Trophoblast cell (in vitro differentiated cells and primary cell): ENCODE results near the gene RAB27A.
"Not testable (repeated sequence)": the region's sequence is repeated elsewhere in the genome, so short reads cannot be mapped to it uniquely, and the experiment has no call there.

Source experiments
- DNase-seq, 2 donors: peaks; one replicate each; pipeline ENCODE4 v3.0.0-alpha.2; 2016
- H2AFZ ChIP-seq: 2 replicates; pipeline ENCODE4 v1.6.1; 2013; ENCODE audit warnings: low read length, moderate library complexity, mild to moderate bottlenecking; ENCODE audit not compliant: insufficient read depth, poor library complexity
- H2AK5ac ChIP-seq: 2 replicates; pipeline ENCODE4 v1.6.1; 2013; ENCODE audit warnings: mild to moderate bottlenecking, low read length
- H2BK120ac ChIP-seq: 2 replicates; pipeline ENCODE4 v1.6.1; 2013; ENCODE audit warnings: low read length, mild to moderate bottlenecking, moderate library complexity; ENCODE audit not compliant: insufficient read depth, poor library complexity
- H2BK12ac ChIP-seq: 2 replicates; pipeline ENCODE4 v1.6.1; 2013; ENCODE audit warnings: mild to moderate bottlenecking, low read length, moderate library complexity
- H2BK5ac ChIP-seq: 2 replicates; pipeline ENCODE4 v1.6.1; 2013; ENCODE audit warnings: low read length, low read depth, moderate library complexity, mild to moderate bottlenecking; ENCODE audit not compliant: poor library complexity
- H3K14ac ChIP-seq: 2 replicates; pipeline ENCODE4 v1.6.1; 2013; ENCODE audit warnings: mild to moderate bottlenecking, low read length
- H3K18ac ChIP-seq: 2 replicates; pipeline ENCODE4 v1.6.1; 2013; ENCODE audit warnings: mild to moderate bottlenecking, low read length
- H3K23ac ChIP-seq: 2 replicates; pipeline ENCODE4 v1.6.1; 2013; ENCODE audit warnings: low read length
- H3K27ac ChIP-seq: 2 replicates; pipeline ENCODE4 v1.5.1; 2013; ENCODE audit warnings: low read depth, mild to moderate bottlenecking, inconsistent platforms, low read length, moderate library complexity
- H3K27me3 ChIP-seq: 2 replicates; pipeline ENCODE4 v1.6.1; 2013; ENCODE audit warnings: inconsistent platforms, mild to moderate bottlenecking, low read length, moderate library complexity; ENCODE audit not compliant: insufficient read depth
- H3K36me3 ChIP-seq, 2 experiments: 1 replicate in 1 of 2; 2 replicates in 1 of 2; pipeline ENCODE4 v1.6.1; 2013; ENCODE audit warnings: low read length in 2 of 2, mild to moderate bottlenecking in 2 of 2, moderate library complexity in 1 of 2; ENCODE audit not compliant: insufficient read depth in 2 of 2, control insufficient read depth in 1 of 2
- H3K4ac ChIP-seq: 2 replicates; pipeline ENCODE4 v1.6.1; 2013; ENCODE audit warnings: low read depth, mild to moderate bottlenecking, low read length, moderate library complexity
- H3K4me1 ChIP-seq, 2 experiments: 1 replicate in 1 of 2; 2 replicates in 1 of 2; pipeline ENCODE4 v1.6.1; 2013; ENCODE audit warnings: low read length in 2 of 2, mild to moderate bottlenecking in 2 of 2, moderate library complexity in 1 of 2; ENCODE audit not compliant: insufficient read depth in 2 of 2, control insufficient read depth in 1 of 2
- H3K4me2 ChIP-seq: 2 replicates; pipeline ENCODE4 v1.6.1; 2013; ENCODE audit warnings: inconsistent platforms, mild to moderate bottlenecking, low read length, moderate library complexity
- H3K4me3 ChIP-seq: 2 replicates; pipeline ENCODE4 v1.5.1; 2013; ENCODE audit warnings: mild to moderate bottlenecking, low read depth, low read length, inconsistent platforms
- H3K79me1 ChIP-seq: one replicate; pipeline ENCODE4 v1.6.1; 2013; ENCODE audit warnings: low read length
- H3K79me2 ChIP-seq: 2 replicates; pipeline ENCODE4 v1.6.1; 2013; ENCODE audit warnings: low read length, mild to moderate bottlenecking; ENCODE audit not compliant: control insufficient read depth, insufficient read depth, poor library complexity
- H3K9ac ChIP-seq: 2 replicates; pipeline ENCODE4 v1.6.1; 2013; ENCODE audit warnings: mild to moderate bottlenecking, low read length
- H3K9me3 ChIP-seq: 2 replicates; pipeline ENCODE4 v1.6.1; 2013; ENCODE audit warnings: low read depth, mild to moderate bottlenecking, control low read depth, inconsistent platforms, low read length; ENCODE audit not compliant: insufficient read depth
- H4K12ac ChIP-seq: 2 replicates; pipeline ENCODE4 v1.6.1; 2013; ENCODE audit warnings: low read depth, mild to moderate bottlenecking, low read length, moderate library complexity
- H4K8ac ChIP-seq: 2 replicates; pipeline ENCODE4 v1.6.1; 2013; ENCODE audit warnings: low read depth, mild to moderate bottlenecking, low read length, moderate library complexity
- H4K91ac ChIP-seq: one replicate; pipeline ENCODE4 v1.6.1; 2013; ENCODE audit warnings: low read depth, mild to moderate bottlenecking, low read length, moderate library complexity
- WGBS: extraction: QIAGEN DNeasy Blood & Tissue Kit; methylation state at CpG from one replicate; pipeline ENCODE4 v1.1.7; 2013; ENCODE audit warnings: missing lambda C conversion rate; ENCODE audit not compliant: insufficient read length, insufficient coverage; ENCODE audit errors: extremely low coverage; 5-methylcytosine and 5-hydroxymethylcytosine counted together

The RAB27A gene

DNA sequence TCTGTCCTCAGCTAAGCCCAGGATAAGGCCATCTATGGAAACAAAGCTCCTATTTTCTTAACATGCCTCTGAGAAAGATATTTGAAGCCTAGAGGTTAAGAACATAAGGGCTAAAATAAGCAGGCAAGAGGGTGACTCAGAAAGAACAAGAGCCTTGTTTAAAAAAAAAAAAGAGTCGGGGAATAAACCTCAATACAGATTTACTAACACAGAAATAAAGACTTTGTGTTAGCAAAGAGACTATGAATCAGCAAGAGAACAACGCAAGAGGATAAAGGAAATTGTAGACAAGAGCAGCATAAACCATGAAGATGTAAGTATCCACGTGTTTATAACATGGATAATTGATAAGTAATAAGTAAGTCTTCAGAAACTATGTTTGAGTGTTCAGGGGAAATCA is 36.0 kb downstream of the RAB27A start:
- H3K23ac ChIP-seq, result no peak overlapping the region
- no peak overlapping the region for H2AK5ac ChIP-seq
- H3K79me2 ChIP-seq, result no peaks in the 10 kb centered on the region
- no peak overlapping the region for H2BK5ac ChIP-seq
- WGBS, result no CpG with 5 or more reads among the region's 3 CpGs
- no peak overlapping the region for H3K4ac ChIP-seq
- H3K4me3 ChIP-seq, result no peak overlapping the region
- peak in 1 of 2 donors; percentile 6 for DNase-seq
- H4K91ac ChIP-seq, result no peak overlapping the region
- H2BK12ac ChIP-seq, result no peak overlapping the region
- H3K27me3 ChIP-seq, result no peaks in the 10 kb centered on the region
- no peak overlapping the region for H3K4me2 ChIP-seq
- no peaks in the 10 kb centered on the region for H3K9me3 ChIP-seq
- no peak overlapping the region for H2BK120ac ChIP-seq
- H3K79me1 ChIP-seq, result no peaks in the 10 kb centered on the region
- no peaks in the 10 kb centered on the region for H3K36me3 ChIP-seq
- no peak overlapping the region for H3K9ac ChIP-seq
- no peaks in the 10 kb centered on the region for H3K4me1 ChIP-seq
- no peak overlapping the region for H4K12ac ChIP-seq
- no peak overlapping the region for H3K18ac ChIP-seq
- no peak overlapping the region for H3K14ac ChIP-seq
- no peak overlapping the region for H3K27ac ChIP-seq
- no peak overlapping the region for H4K8ac ChIP-seq
- H2AFZ ChIP-seq, result no peak overlapping the region

DNA sequence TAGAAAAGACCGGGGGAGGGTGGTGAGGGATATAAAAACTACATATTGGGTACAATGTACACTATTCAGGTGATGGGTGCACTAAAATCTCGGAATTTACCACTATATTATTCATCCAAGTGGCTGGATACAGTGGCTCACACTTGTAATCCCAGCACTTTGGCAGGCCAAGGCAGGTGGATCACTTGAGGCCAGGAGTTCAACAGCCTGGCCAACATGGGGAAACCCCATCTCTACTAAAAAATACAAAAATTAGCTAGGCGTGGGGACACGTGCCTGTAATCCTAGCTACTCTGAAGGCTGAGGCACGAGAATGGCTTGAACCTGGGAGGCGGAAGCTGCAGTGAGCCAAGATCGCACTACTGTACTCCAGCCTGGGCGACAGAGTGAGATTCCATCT is 37.4 kb downstream of the RAB27A start:
- not testable (repeated sequence) for H3K36me3 ChIP-seq, H2AK5ac ChIP-seq, H3K4me2 ChIP-seq, H3K4me3 ChIP-seq, H3K4me1 ChIP-seq, DNase-seq, H4K12ac ChIP-seq, H4K8ac ChIP-seq, H3K18ac ChIP-seq, H3K79me1 ChIP-seq, H3K9me3 ChIP-seq, H3K79me2 ChIP-seq, H3K9ac ChIP-seq, H2BK12ac ChIP-seq, H2AFZ ChIP-seq, H3K27ac ChIP-seq, H3K23ac ChIP-seq, H3K14ac ChIP-seq, H4K91ac ChIP-seq, H3K27me3 ChIP-seq, H2BK5ac ChIP-seq, H3K4ac ChIP-seq
- H2BK120ac ChIP-seq, result peak overlapping the region; percentile 33
- no CpG with 5 or more reads among the region's 8 CpGs for WGBS

DNA sequence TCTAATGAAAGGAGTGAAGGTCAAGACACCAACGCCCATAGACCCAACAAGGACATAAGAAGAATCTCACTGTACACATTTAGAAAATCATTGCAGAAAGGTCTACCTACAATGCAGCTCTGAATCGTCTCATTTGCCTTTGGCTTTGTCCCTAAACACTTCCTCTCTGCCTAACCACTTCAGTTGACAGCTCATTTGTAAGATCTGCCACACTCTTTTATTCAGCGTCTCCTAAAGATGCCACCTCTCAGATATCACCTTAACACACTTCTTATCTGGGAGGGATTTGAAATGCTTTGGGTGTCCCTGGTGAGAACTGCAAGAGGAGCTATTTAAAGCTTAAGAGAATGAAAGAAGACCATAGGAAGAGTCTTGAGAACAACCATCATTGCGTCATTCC is 38.7 kb downstream of the RAB27A start:
- DNase-seq, result no peak
- H2AK5ac ChIP-seq, result no peak overlapping the region
- H2BK12ac ChIP-seq, result no peak overlapping the region
- no peak overlapping the region for H3K4me3 ChIP-seq
- no peak overlapping the region for H2BK120ac ChIP-seq
- WGBS, result no CpG with 5 or more reads among the region's 4 CpGs
- no peak overlapping the region for H4K12ac ChIP-seq
- no peak overlapping the region for H3K9ac ChIP-seq
- peaks cover 0 to 3% of the 10 kb centered on the region in 2 experiments for H3K4me1 ChIP-seq
- H3K14ac ChIP-seq, result no peak overlapping the region
- H3K18ac ChIP-seq, result no peak overlapping the region
- no peak overlapping the region for H4K8ac ChIP-seq
- no peak overlapping the region for H3K4ac ChIP-seq
- no peak overlapping the region for H2BK5ac ChIP-seq
- no peaks in the 10 kb centered on the region for H3K36me3 ChIP-seq
- no peak overlapping the region for H3K23ac ChIP-seq
- no peak overlapping the region for H2AFZ ChIP-seq
- no peaks in the 10 kb centered on the region for H3K79me1 ChIP-seq
- no peaks in the 10 kb centered on the region for H3K9me3 ChIP-seq
- no peaks in the 10 kb centered on the region for H3K27me3 ChIP-seq
- no peak overlapping the region for H3K4me2 ChIP-seq
- no peaks in the 10 kb centered on the region for H3K79me2 ChIP-seq
- no peak overlapping the region for H3K27ac ChIP-seq
- H4K91ac ChIP-seq, result no peak overlapping the region

DNA sequence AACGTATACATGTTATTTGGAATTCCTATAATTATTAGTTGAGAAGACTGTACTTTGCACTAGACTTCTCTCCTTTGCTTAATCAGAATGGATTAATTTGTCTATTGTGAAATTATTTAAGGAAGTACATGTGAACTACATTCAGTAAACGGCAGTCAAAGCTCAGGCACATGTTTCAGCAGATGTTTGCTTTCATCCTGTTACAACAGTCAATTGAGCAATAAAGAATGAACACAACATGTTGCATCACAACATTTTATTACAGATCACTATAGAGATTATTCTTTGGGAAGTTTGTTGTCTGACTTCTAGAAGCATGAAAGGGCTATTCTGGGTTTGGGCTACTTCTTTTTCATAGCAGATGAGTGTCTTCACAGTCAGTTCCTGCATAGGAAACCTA is 39.2 kb downstream of the RAB27A start:
- no CpG with 5 or more reads among the region's 2 CpGs for WGBS

More for the DNA sequence above, 39.2 kb downstream of the RAB27A start:
- Histone ChIP-seq H2BK120ac (no peak overlapping the region), H3K9me3 (no peaks in the 10 kb centered on the region), H4K91ac (no peak overlapping the region), H3K4me2 (no peak overlapping the region), H3K36me3 (no peaks in the 10 kb centered on the region), H4K8ac (no peak overlapping the region), H3K27ac (no peak overlapping the region), H3K4me3 (no peak overlapping the region), H3K79me1 (no peaks in the 10 kb centered on the region), H3K23ac (no peak overlapping the region), H3K4me1 (peaks cover 0 to 3% of the 10 kb centered on the region in 2 experiments), H2AFZ (no peak overlapping the region), H3K79me2 (no peaks in the 10 kb centered on the region), H2BK12ac (no peak overlapping the region), H3K14ac (no peak overlapping the region), H3K18ac (no peak overlapping the region), H3K27me3 (no peaks in the 10 kb centered on the region), H3K9ac (no peak overlapping the region), H3K4ac (no peak overlapping the region), H4K12ac (no peak overlapping the region), H2AK5ac (no peak overlapping the region), H2BK5ac (no peak overlapping the region)
- DNase-seq, result peak; percentile 42 to 93
